Measurements from ENCODE around the gene MGAT5.
A peak's percentile ranks its signal among the peaks of the same experiment; 100 is the strongest.

Gene MGAT5

GRCh38 chr2:134232461-134232860, 21.4 kb upstream of the MGAT5 start:
- peak in 1 of 2 donors; percentile 61 for DNase-seq

GRCh38 chr2:134232868-134233727, 20.8 kb upstream of the MGAT5 start:
- peak in 1 of 2 donors; percentile 69 for DNase-seq

GRCh38 chr2:134233728-134234136, 20.1 kb upstream of the MGAT5 start:
- no peak for DNase-seq

- DNase-seq, result no peak
These were observed 19.3 kb upstream of the MGAT5 start for GRCh38 chr2:134234535-134234934.

GRCh38 chr2:134235510-134236144, 18.2 kb upstream of the MGAT5 start:
- DNase-seq, result no peak

GRCh38 chr2:134238371-134238770, 15.5 kb upstream of the MGAT5 start:
- no peak for DNase-seq

GRCh38 chr2:134240061-134240460, 13.8 kb upstream of the MGAT5 start:
- no peak for DNase-seq

- no peak for DNase-seq
These were observed 12.0 kb upstream of the MGAT5 start for GRCh38 chr2:134241911-134242310.

- no peak for DNase-seq
These were observed 10.6 kb upstream of the MGAT5 start for GRCh38 chr2:134243244-134243643.

- no peak for DNase-seq
These were observed 9.8 kb upstream of the MGAT5 start for GRCh38 chr2:134244086-134244485.

GRCh38 chr2:134244587-134244986, 9.3 kb upstream of the MGAT5 start:
- peak in 1 of 2 donors; percentile 26 for DNase-seq

GRCh38 chr2:134245340-134245984, 8.4 kb upstream of the MGAT5 start:
- peak; percentile 75 to 78 for DNase-seq

- no peak for DNase-seq
These were observed 7.6 kb upstream of the MGAT5 start for GRCh38 chr2:134246154-134246874.

GRCh38 chr2:134247679-134248078, 6.2 kb upstream of the MGAT5 start:
- DNase-seq, result no peak

GRCh38 chr2:134248913-134249312, 5.0 kb upstream of the MGAT5 start:
- no peak for DNase-seq

GRCh38 chr2:134249755-134250154, 4.1 kb upstream of the MGAT5 start:
- DNase-seq, result peak in 1 of 2 donors; percentile 19

- DNase-seq, result no peak
These were observed 2.9 kb upstream of the MGAT5 start for GRCh38 chr2:134250840-134251461.

- DNase-seq, result peak; percentile 24 to 42
These were observed 1.7 kb upstream of the MGAT5 start for GRCh38 chr2:134252092-134252750.

- DNase-seq, result no peak
These were observed 661 bp upstream of the MGAT5 start for GRCh38 chr2:134253117-134253704.

- DNase-seq, result no peak
These were observed 952 bp downstream of the MGAT5 start for GRCh38 chr2:134254824-134255223.

GRCh38 chr2:134256956-134257355, 3.1 kb downstream of the MGAT5 start:
- no peak for DNase-seq

- DNase-seq, result no peak
These were observed 3.6 kb downstream of the MGAT5 start for GRCh38 chr2:134257509-134257908.

All from CD4-positive, alpha-beta T cell treated with Interferon alpha-2 for 1 hour (primary cell).